NCI-H2107 (cell line): ENCODE results near the gene COASY.
"Not testable (repeated sequence)": the region's sequence is repeated elsewhere in the genome, so short reads cannot be mapped to it uniquely, and the experiment has no call there.

ENCODE experiments used
- DNase-seq: peaks from one replicate; lab custom pipeline; 2025; lab: John Stamatoyannopoulos, UW

COASY gene

GRCh38 chr17:42553161-42553818, 8.7 kb upstream of the COASY start:
- DNase-seq = no peak

- no peak for DNase-seq
Observed at GRCh38 chr17:42553866-42554249, 8.1 kb upstream of the COASY start.

DNA sequence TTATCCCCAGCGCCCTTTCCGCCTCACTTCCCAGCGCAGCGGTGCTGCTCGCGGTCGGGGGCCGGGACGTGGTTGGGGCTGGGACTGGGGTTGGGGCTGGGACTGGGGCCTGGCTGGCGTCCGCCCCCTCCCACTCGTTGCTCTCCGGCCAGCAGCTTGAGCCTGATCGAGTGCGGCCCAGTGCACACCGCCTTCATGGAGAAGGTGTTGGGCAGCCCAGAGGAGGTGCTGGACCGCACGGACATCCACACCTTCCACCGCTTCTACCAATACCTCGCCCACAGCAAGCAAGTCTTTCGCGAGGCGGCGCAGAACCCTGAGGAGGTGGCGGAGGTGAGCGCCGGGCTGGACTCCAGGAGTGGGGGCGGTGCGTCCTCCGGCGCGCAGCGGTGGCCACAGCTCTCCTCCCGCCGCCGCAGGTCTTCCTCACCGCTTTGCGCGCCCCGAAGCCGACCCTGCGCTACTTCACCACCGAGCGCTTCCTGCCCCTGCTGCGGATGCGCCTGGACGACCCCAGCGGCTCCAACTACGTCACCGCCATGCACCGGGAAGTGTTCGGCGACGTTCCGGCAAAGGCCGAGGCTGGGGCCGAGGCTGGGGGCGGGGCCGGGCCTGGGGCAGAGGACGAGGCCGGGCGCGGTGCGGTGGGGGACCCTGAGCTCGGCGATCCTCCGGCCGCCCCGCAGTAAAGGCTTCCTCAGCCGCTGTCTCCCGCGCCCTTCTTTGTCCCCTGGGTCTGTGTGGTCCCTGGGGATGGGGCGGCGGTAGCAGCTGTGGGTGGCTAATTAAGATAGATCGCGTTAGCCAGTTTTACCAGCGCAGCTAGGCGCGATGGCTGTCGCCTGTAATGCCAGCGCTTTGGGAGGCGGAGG, 7.5 kb upstream of the COASY start:
- peak; percentile 18 for DNase-seq

DNA sequence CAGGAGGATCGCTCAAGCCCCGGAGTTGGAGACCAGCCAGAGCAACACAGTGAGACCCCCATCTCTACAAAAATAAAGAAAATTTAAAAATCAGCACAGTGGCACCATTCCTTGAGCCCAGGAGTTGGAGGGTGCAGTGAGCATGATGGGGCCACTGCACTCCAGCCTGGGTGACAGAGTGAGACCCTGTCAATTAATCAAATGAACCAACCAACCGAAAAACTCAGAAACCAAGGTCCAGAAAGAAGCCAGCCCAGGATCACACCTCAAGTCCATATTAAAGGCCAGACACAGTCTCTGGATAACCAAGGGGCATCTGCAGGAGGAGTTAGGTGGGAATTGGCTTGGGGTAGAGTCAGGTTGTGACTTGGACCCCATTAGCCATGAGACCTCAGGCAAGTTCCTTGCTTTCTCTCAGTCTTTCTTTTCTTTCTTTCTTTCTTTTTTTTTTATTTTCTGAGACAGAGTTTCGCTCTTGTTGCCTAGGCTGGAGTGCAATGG, 6.8 kb upstream of the COASY start:
- DNase-seq = no peak

DNA sequence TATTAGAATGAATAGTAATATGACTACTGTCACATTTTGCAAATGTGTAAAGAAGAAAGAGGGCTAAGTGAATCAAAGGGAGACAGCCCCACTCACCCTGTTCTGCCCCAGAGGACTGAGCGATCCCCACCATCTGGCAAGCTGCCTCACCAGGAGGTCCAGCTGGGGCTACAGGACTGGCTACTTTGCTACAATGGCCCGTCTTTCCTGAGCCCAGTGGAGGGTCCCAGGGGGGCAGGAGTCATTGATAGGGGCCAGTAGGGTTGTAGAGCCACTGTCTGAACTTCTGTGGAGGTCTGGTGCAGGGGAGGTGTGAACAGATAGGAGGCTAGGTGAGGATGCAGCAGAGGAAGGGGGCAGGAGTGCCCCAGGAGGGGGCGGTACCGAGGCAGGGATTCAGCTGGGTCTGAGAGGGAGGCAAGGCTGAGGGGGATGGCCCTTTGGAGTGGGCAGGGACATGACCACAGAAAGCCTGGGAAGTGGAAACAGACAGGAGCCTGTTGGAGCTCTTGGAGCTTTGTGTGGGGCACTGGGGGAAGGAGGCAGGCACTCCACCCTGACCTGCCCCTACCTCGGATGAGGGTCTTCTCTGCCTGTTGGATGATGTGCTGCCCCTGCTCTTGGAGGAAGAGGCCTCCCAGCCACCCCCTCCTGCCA, 5.9 kb upstream of the COASY start:
- not testable (repeated sequence) for DNase-seq

- no peak for DNase-seq
Observed at GRCh38 chr17:42559075-42559474, 2.9 kb upstream of the COASY start.

DNA sequence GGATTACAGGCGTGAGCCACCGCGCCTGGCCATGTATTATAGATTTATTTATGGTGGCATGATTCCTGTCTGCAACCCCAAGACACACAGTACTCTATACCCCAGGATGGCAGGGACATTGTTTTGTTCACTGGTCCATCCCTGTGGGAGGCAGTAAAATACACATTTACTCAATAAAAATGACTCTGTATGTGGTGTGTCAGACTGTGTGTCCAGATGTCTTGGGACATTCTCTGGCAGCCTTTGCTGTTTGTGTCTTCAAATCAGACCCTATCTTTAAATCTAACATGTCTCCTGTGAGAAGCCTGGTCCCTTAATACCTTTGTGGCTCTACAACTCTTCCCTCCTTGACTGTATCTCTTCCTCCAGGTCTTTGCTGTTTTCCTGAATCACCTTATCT, 1.7 kb upstream of the COASY start:
- no peak for DNase-seq

- DNase-seq = no peak
Observed at GRCh38 chr17:42562388-42563142, 617 bp downstream of the COASY start.

GRCh38 chr17:42563143-42563509, 1.2 kb downstream of the COASY start:
- no peak for DNase-seq

DNA sequence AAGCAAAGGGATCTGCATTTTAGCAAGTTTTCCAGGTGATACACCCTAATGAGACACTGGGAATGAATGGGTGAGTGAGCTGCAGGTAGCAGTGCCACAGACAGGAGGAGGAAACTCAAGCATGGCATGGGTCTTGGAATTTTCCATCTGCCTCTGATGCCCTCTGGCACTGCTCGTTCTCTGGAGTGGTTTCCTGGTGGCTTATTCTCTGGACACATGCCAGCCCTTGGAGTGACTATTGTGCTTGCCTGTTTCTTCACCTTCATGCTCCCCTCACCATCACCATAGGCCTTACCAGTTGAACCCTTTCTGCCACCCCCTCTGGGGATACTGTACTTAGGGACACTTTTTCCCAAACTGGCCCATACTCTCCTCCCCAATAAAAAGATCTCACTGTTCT, 1.6 kb downstream of the COASY start:
- DNase-seq = no peak

GRCh38 chr17:42563950-42564349, 2.0 kb downstream of the COASY start:
- no peak for DNase-seq

- no peak for DNase-seq
Observed at GRCh38 chr17:42564815-42565522, 3.0 kb downstream of the COASY start.

DNA sequence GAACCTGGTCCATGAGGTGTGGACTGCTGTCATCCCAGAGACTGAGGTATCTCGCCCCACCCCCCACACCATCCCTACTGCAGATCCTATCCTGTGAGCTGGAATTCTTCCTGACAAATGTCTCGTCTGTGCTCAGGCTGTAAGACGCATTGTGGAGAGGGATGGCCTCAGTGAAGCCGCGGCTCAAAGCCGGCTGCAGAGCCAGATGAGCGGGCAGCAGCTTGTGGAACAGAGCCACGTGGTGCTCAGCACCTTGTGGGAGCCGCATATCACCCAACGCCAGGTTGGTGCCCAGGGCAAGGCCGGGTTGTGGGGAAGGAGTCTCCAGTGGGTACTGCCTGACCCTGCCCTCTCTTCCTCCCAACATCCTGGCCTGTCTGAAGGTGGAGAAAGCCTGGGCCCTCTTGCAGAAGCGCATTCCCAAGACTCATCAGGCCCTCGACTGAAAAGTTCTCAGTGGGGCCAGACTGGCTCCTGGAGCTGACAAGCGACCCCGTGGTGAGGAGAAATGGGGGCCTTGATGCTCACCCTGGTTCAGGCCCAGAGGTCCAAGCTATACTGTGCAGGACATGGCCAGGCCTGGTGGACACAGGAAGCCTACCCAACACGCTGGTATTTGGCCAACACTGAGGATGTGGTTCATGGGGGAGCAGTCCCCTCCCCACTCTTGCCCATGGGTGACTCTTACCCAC, 3.7 kb downstream of the COASY start:
- no peak for DNase-seq

DNA sequence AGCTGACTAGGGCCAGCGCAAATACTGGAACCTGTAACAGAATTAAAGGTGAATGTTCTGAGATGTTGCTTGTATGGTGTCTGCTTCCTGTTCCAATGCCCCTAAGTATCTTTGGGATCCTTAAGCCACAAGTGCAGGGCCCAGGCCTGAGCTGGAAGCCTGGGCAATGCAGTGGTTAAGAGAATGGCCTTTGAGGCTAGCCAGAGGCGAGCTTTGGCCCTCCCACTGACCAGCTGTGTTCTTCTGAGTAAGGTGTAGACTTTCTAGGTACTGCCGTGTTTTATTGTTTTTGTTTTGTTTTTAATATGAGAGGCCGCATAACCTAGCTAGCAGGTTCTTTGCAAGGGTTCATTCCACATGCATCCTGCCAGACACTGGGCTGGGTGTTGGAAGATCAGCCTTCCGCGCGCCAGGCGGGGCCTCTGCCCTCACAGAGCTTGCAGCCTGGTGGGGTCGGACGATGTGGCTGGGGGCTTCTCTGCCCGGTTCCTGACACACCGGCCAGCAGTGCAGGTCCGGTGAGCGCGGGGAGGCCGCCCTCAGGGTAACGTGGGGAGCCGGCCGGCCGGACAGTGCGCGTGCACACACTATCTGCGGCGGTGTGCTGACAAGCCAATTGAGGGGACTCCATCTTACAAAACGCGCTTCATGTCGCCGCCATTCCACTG, 4.4 kb downstream of the COASY start:
- DNase-seq = no peak

GRCh38 chr17:42566883-42567573, 5.1 kb downstream of the COASY start, which contains the start of gene MLX:
MLX (plus strand) TSS chr17:42567100; CDS start chr17:42567125, 25 bp downstream.
- DNase-seq = peak; percentile 92

GRCh38 chr17:42568341-42569111, 6.6 kb downstream of the COASY start:
- DNase-seq = no peak

DNA sequence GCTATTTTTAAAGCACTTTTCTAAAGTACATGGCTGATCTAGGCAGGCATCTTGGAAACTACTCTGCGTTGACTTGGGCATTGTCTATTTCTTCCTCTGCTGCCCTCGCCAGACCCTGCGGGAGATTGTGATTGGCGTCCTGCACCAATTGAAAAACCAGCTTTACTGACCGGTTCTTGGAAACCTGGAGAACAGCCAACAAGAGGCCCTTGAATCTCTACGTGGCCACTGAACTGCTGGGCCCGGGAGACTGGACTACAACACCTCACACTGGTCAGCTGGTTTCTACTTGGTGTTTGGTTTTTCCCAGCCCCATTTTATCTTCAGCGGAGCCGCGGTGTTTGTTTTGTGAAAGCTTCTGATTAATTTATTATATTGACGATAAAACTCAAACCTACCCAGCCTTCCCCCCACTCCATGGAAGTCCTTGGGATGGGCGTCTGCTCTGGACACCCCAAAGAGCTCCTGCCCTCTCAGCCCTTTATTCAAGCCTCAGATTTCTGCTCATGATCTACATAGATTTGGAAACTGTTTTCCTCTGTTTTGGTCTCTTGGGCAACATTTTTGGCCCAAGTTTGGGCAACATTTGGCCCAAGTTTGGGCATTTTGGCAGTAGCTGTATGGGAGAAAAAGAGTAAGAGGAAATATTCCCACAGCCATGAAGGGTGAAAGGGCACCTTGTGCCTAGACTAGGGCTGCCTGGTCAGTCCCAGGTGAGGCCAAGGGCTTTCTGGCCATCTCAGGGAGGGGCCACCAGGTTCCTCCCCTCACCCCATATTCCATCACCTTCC, 9.7 kb downstream of the COASY start:
- no peak for DNase-seq

- no peak for DNase-seq
Observed at GRCh38 chr17:42573095-42573494, 11.1 kb downstream of the COASY start.
